ENCODE results near the gene HS3ST6.

HS3ST6 gene

GRCh38 chr16:1874854-1875253 lies 43.4 kb downstream of the HS3ST6 start:
- no peak for DNase-seq

GRCh38 chr16:1871974-1872635 lies 46.1 kb downstream of the HS3ST6 start, which contains the start of gene MEIOB:
Gene MEIOB (minus strand): TSS chr16:1872164. CDS start chr16:1868175, 3,989 bp downstream.
- DNase-seq: peak; percentile 52

DNA sequence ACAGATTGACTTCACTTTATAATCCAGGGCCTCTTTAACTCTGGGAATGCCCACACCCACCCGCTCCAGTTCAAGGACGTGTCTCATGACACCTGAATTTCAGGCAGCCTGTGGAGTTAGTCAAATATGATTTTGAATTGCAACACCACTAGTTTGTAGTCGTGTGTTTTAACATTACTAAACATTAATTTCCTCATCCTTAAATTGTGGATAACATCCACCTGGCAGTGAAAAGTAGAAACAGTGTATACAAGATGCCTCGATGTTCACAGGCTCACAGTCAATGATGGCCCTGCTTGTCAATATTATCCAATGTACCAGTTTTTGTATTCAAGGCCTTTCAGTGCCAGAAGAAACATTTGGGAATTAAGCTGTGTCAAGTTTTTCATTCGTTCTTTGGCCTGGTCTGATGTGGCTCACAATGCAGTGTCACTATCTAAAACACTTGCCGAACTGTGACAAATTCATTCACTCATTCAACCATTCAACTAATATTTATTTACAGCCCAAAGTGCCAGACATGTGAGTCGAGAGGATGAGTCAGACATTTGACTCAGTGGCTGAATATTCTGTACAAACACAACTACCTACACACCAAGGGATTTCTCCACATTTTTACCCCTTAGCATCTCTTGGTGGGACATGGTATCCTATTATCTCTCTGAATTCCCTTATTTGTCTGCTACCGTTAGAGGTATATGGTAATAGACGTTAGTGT lies 47.7 kb downstream of the HS3ST6 start:
- no peak for DNase-seq

DNA sequence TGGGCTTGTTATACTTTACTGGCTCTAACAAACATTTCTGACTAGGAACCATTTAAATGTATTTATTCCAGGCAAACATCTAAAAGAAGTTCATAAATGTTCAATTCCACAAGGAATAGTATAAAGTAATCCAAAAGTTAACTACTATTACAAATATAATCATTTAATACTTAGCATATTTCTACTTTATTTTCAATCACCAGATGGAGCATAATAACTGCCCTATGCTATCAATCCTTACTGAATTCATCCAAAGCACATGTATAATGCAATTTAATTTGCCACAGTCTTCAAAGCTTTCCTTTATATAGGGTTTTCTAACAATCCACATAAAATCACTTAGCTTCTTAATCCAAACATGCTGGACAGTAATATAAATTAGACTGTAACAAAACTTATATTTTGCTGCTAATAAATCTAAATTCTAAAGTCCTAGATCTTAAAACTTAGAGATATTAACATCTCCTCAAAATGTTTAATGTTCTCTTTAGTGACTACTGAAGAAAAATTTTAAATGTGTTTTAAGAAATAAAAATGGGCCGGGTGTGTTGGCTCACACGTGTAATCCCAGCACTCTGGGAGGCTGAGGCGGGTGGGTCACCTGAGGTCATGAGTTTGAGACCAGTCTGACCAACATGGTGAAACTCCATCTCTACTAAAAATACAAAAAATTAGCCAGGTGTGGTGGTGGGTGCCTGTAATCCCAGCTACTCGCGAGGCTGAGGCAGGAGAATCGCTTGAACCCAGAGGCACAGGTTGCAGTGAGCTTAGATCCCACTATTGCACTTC lies 52.1 kb downstream of the HS3ST6 start:
- no peak for DNase-seq

- no peak for DNase-seq
These were observed 54.3 kb downstream of the HS3ST6 start for GRCh38 chr16:1863681-1864460.

GRCh38 chr16:1862394-1862793 lies 55.8 kb downstream of the HS3ST6 start:
- no peak for DNase-seq

DNA sequence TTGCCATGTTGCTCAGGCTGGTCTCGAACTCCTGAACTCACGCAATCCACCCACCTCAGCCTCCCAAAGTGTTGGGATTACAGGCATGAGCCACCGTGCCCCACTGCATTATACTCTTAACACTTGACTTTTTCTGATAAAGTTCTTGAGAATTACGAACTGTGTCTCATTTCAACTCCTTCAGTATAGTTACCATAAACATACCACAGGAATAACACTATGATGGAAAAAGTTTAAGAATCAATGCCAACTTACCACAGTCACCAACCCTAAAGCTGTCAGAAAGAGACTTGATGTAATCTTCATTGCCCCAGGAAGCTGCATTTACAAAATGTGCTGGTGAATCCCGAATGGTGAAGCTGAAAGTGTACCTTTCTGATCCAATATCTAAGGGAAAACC lies 56.5 kb downstream of the HS3ST6 start:
- DNase-seq: no peak

Measured in stimulated activated CD4-positive, alpha-beta T cell treated with anti-CD3 and anti-CD28 coated beads, Interleukin-15, amount 100 ng/mL, for 24 hours (primary cell).